ENCODE measurements around the gene SPP2. TPM values are rescaled to one million over a fixed set of nuclear protein-coding genes. Genes with fewer than 3 reads are reported as not detected.

Gene SPP2
- total and polyA plus RNA-seq, 9 donors, result 0.34 TPM; not detected in 8

DNA sequence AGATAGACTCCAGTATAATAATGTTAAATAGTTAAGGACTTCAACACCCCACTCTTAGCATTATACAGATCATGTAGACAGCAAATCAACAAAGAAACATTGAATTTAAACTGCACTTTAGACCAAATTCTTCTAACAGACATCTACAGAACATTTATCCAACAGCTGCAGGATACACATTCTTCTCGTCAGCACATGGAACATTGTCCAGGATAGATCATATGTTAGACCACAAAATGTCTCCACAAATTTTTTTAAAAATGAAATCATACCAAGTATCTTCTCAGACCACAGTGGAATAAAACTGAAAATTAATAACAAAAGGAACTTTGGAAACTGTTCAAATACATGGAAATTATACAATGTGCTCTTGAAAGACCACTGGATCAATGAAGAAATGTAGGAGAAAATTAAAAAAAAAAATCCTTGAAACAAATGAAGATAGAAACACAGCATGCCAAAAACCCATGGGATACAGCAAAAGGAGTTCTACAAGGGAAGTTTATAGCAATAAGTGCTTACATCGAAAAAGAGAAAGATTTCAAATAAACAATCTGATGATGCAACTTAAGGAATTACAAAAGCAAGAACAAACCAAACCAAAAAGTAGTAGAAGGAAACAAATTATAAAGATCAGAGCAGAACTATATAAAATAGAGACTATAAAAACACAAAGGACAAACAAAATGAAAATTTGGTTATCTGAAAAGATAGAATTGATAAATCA is 12.3 kb upstream of the SPP2 start:
- no peak overlapping the region for H3K27ac ChIP-seq
- no peaks in the 10 kb centered on the region for H3K36me3 ChIP-seq
- H3K27me3 ChIP-seq, result no peaks in the 10 kb centered on the region
- 61 to 65% (median 65%) methylated on average over 2 of the region's 2 CpGs for WGBS, 3 donors
- H3K9me3 ChIP-seq, result no peaks in the 10 kb centered on the region
- no peaks in the 10 kb centered on the region for H3K4me1 ChIP-seq (ENCODE audit: insufficient read depth)
- H3K4me3 ChIP-seq, result no peak overlapping the region
- no peak for DNase-seq
- intact Hi-C loops (cut with DNase I), result no loop called here
- TF ChIP-seq POLR2A (IDR thresholded peaks at IDR 0.05) (no peak), EP300 (IDR thresholded peaks at IDR 0.05) (no peak)
- TF ChIP-seq, protein P1, sequence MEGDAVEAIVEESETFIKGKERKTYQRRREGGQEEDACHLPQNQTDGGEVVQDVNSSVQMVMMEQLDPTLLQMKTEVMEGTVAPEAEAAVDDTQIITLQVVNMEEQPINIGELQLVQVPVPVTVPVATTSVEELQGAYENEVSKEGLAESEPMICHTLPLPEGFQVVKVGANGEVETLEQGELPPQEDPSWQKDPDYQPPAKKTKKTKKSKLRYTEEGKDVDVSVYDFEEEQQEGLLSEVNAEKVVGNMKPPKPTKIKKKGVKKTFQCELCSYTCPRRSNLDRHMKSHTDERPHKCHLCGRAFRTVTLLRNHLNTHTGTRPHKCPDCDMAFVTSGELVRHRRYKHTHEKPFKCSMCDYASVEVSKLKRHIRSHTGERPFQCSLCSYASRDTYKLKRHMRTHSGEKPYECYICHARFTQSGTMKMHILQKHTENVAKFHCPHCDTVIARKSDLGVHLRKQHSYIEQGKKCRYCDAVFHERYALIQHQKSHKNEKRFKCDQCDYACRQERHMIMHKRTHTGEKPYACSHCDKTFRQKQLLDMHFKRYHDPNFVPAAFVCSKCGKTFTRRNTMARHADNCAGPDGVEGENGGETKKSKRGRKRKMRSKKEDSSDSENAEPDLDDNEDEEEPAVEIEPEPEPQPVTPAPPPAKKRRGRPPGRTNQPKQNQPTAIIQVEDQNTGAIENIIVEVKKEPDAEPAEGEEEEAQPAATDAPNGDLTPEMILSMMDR (IDR thresholded peaks at IDR 0.05), result no peak

DNA sequence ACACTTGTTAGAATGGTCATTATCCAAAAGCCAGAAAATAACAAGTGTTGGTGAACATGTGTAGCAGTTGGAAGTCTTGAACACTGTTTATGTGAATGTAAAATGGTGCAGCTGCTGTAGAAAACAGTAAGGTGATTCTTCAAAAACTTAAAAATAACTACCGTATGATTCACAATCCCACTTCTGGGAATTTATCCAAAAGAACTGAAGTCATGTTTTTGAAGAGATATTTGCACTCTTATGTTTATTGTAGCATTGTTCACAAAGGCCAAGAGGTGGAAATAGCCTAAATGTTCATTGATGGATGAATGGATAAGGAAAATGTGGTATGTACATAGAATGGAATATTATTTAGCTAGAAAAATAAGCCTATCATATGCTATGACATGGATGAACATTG is 6.3 kb upstream of the SPP2 start:
- TF ChIP-seq, protein P1 (IDR thresholded peaks at IDR 0.05), result no peak
- no peak for TF ChIP-seq POLR2A (IDR thresholded peaks at IDR 0.05)
- TF ChIP-seq EP300 (IDR thresholded peaks at IDR 0.05), result no peak
- Histone ChIP-seq H3K9me3 (no peaks in the 10 kb centered on the region), H3K27ac (no peak overlapping the region), H3K36me3 (no peaks in the 10 kb centered on the region), H3K27me3 (no peaks in the 10 kb centered on the region), H3K4me3 (no peak overlapping the region), H3K4me1 (ENCODE audit: insufficient read depth) (no peaks in the 10 kb centered on the region)
- WGBS, 3 donors, result 4 to 6% (median 5%) methylated on average over 1 of the region's 1 CpG
- no peak for DNase-seq
- intact Hi-C loops (cut with DNase I), result no loop called here

DNA sequence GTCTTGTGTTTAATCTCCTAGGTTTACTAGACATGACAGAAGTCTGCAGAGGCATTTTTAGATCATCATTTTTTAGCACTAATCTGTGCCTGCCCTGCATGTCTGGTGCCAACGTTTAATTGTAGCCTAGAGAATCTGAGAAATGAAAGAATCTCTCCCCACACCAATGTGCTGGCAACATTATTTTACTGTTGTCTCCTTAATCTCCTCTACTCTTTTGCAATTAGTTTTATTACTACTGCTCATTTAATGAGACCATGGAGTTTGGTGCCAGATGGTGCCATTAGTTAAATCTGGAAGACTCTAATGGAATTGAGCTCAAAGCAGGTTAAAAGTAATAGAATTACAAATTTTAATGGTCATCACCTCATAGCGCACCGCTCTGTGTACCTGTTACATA is 4.0 kb upstream of the SPP2 start:
- no peak overlapping the region for H3K4me3 ChIP-seq
- 69 to 75% (median 69%) methylated on average over 3 of the region's 3 CpGs for WGBS, 3 donors
- no peak for TF ChIP-seq POLR2A (IDR thresholded peaks at IDR 0.05)
- TF ChIP-seq, protein P1 (IDR thresholded peaks at IDR 0.05), result no peak
- no peak for TF ChIP-seq EP300 (IDR thresholded peaks at IDR 0.05)
- H3K9me3 ChIP-seq, result no peaks in the 10 kb centered on the region
- intact Hi-C loops (cut with DNase I), result no loop called here
- DNase-seq, result no peak
- no peak overlapping the region for H3K27ac ChIP-seq
- H3K27me3 ChIP-seq, result no peaks in the 10 kb centered on the region
- H3K4me1 ChIP-seq (ENCODE audit: insufficient read depth), result no peaks in the 10 kb centered on the region
- H3K36me3 ChIP-seq, result no peaks in the 10 kb centered on the region

DNA sequence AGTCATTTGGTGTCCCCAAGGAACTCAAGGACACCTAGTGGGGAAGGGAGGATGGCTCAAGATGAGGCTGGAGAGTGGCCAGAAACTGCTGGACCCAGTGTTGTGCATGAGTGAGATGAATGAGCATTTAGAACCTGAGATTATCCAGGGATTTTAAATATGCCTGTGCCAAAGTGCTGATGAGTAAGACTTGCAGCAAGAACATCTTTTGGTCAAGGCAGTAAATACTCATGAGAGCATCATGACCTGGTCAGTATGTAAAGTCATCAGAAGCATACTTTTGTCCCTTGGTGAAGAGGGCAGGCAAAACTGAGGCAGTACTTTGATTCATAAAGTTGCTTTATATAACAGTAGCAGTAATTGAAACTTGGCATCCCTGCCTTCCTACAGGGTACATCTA is 3.1 kb upstream of the SPP2 start:
- Histone ChIP-seq H3K27ac (no peak overlapping the region), H3K9me3 (no peaks in the 10 kb centered on the region), H3K4me1 (ENCODE audit: insufficient read depth) (no peaks in the 10 kb centered on the region), H3K4me3 (no peak overlapping the region), H3K36me3 (no peaks in the 10 kb centered on the region), H3K27me3 (no peaks in the 10 kb centered on the region)
- no peak for DNase-seq
- intact Hi-C loops (cut with DNase I), result no loop called here
- TF ChIP-seq POLR2A (IDR thresholded peaks at IDR 0.05) (no peak), EP300 (IDR thresholded peaks at IDR 0.05) (no peak)
- TF ChIP-seq, protein P1 (IDR thresholded peaks at IDR 0.05), result no peak
